ENCODE data around the gene BRPF3. TPM values are rescaled to one million over a fixed set of nuclear protein-coding genes. Genes with fewer than 3 reads are reported as not detected.

Gene BRPF3
- total RNA-seq, 1 experiment from 2014 or later, result 43.4 TPM

- H3K79me1 ChIP-seq (ENCODE audit: insufficient read depth, low read depth, low read length, poor library complexity, severe bottlenecking), result no peaks in the 10 kb centered on the region
- peaks cover 0 to 4% of the 10 kb centered on the region in 2 experiments; a peak in 1 of 4 replicates for H3K4me1 Mint-ChIP-seq
- no peak overlapping the region for H4K8ac ChIP-seq (replicated peaks; ENCODE audit: insufficient read length, low read depth, low read length)
- TF ChIP-seq CTCF (conservative IDR thresholded peaks at IDR 0.05), result no peak
- no peak overlapping the region for H3K23ac ChIP-seq (ENCODE audit: insufficient read length, low read depth, low read length)
- no peaks in the 10 kb centered on the region for H3K27me3 Mint-ChIP-seq (ENCODE audit: low read depth)
- H2BK15ac ChIP-seq (ENCODE audit: low read depth, low read length), result no peak overlapping the region
- H3K36me3 Mint-ChIP-seq (ENCODE audit: insufficient read depth in 1 of 3, low read depth in 3 of 3), result peaks cover 0 to 4% (median 2%) of the 10 kb centered on the region in 3 experiments; a peak in 2 of 7 replicates
- no peaks in the 10 kb centered on the region for H3K79me2 ChIP-seq (ENCODE audit: insufficient read depth, low read length)
- no peak overlapping the region for H2BK120ac ChIP-seq (ENCODE audit: low read depth, low read length, poor library complexity, severe bottlenecking)
- no peaks in the 10 kb centered on the region for H3K23me2 ChIP-seq (ENCODE audit: insufficient read length, low read depth, low read length, poor library complexity, severe bottlenecking)
- no peak overlapping the region for H3T11ph ChIP-seq (ENCODE audit: low read length)
- no peak overlapping the region for H2AK5ac ChIP-seq (ENCODE audit: insufficient read length, low read length)
- H3K14ac ChIP-seq (ENCODE audit: insufficient read depth, low read length), result no peak overlapping the region
- no peak overlapping the region for H3K27ac Mint-ChIP-seq
- no peak for DNase-seq
- H3K56ac ChIP-seq (ENCODE audit: insufficient read length, low read depth, low read length), result no peak overlapping the region
- no CpG with 5 or more reads among the region's 2 CpGs for WGBS (ENCODE audit: extremely low coverage, insufficient read length, low lambda C conversion rate)
- no peak overlapping the region for H3K4me2 ChIP-seq (ENCODE audit: insufficient read depth, insufficient read length, low read length)
- H2BK5ac ChIP-seq (ENCODE audit: insufficient read length, low read length), result no peak overlapping the region
- no peaks in the 10 kb centered on the region for H3K4me1 ChIP-seq (ENCODE audit: insufficient read depth, low read length)
- no peaks in the 10 kb centered on the region for H3K27me3 ChIP-seq (ENCODE audit: insufficient read depth, low read length)
- H4K91ac ChIP-seq (ENCODE audit: insufficient read length, low read depth, low read length), result no peak overlapping the region
- no peaks in the 10 kb centered on the region for H3K9me3 ChIP-seq (ENCODE audit: control insufficient read depth, low read depth, low read length)
- H3K27ac ChIP-seq (ENCODE audit: insufficient read length, low read depth, low read length), result no peak overlapping the region
- no peak overlapping the region for H4K5ac ChIP-seq (ENCODE audit: insufficient read length, low read depth, low read length)
- peaks cover 8 to 17% of the 10 kb centered on the region in 2 experiments; a peak in 4 of 5 replicates for H3K9me3 Mint-ChIP-seq
- no peak overlapping the region for H2AFZ ChIP-seq (ENCODE audit: low read length)
- no peak overlapping the region for H2BK20ac ChIP-seq (ENCODE audit: low read depth, low read length, poor library complexity, severe bottlenecking)
- H3K4me3 Mint-ChIP-seq, result no peak overlapping the region
- no peak overlapping the region for H3K9ac ChIP-seq (ENCODE audit: extremely low read depth, insufficient read length, low read length)
- H4K20me1 ChIP-seq (ENCODE audit: control insufficient read depth, insufficient read depth, insufficient read length), result no peaks in the 10 kb centered on the region
- H3K4ac ChIP-seq (ENCODE audit: low read depth, low read length), result no peak overlapping the region
- no peak overlapping the region for H2BK12ac ChIP-seq (ENCODE audit: insufficient read length, low read depth, low read length)
- no peak overlapping the region for H3K18ac ChIP-seq (ENCODE audit: insufficient read length, low read depth, low read length)
Observed at GRCh38 chr6:36154286-36154685, 42.3 kb upstream of the BRPF3 start.

Measured in H9 (cell line).